RWPE1 (cell line): Measurements from ENCODE around the gene PLEKHA7.
"Not testable (repeated sequence)": the region's sequence is repeated elsewhere in the genome, so short reads cannot be mapped to it uniquely, and the experiment has no call there.

Source experiments
- CTCF ChIA-PET: fragments of 350-600 bp; sonication (Branson Sonifier 250); formaldehyde crosslinking; extraction: SDS; loops from one replicate; lab custom pipeline; 2021; lab: Yijun Ruan, JAX
- POLR2A ChIA-PET: fragments of 400-600 bp; formaldehyde crosslinking; extraction: SDS; loops from one replicate; lab custom pipeline; 2020; ENCODE audit warnings: antibody characterized with exemption; ENCODE audit not compliant: low non-redundant PET; lab: Yijun Ruan, JAX
- DNase-seq: peaks from one replicate; pipeline ENCODE4 v3.0.0; 2012; ENCODE audit warnings: low spot score
- H3K27ac ChIP-seq: fragments of 450-650 bp; 2 replicates; pipeline ENCODE4 v1.5.1; 2017
- TF ChIP-seq, protein P1 (sequence below): fragments of 450-650 bp; conservative IDR thresholded peaks from 2 replicates; pipeline ENCODE4 v1.5.1; 2017; ENCODE audit warnings: low read depth, mild to moderate bottlenecking

Gene PLEKHA7

DNA sequence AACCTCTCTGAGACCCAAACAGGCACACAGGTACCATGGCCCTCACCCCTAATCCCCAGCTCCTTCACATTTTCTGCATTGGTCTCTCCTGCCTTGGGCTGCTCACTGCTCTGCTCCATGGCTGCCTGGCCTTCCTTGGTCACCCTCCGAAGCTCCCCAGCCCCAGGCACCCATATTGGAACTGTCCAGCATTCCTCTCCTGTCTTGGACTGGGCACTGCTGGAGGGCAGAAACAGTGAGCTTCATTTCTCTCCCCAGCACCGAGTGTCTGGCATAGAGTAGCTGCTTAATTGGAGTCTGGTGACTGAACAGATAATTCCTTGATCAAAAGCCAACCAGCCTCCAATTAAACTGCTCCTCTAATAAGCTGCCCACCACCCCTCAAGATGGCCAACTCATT, 13.2 kb downstream of the PLEKHA7 start:
- H3K27ac ChIP-seq = no peak overlapping the region
- TF ChIP-seq, protein P1, sequence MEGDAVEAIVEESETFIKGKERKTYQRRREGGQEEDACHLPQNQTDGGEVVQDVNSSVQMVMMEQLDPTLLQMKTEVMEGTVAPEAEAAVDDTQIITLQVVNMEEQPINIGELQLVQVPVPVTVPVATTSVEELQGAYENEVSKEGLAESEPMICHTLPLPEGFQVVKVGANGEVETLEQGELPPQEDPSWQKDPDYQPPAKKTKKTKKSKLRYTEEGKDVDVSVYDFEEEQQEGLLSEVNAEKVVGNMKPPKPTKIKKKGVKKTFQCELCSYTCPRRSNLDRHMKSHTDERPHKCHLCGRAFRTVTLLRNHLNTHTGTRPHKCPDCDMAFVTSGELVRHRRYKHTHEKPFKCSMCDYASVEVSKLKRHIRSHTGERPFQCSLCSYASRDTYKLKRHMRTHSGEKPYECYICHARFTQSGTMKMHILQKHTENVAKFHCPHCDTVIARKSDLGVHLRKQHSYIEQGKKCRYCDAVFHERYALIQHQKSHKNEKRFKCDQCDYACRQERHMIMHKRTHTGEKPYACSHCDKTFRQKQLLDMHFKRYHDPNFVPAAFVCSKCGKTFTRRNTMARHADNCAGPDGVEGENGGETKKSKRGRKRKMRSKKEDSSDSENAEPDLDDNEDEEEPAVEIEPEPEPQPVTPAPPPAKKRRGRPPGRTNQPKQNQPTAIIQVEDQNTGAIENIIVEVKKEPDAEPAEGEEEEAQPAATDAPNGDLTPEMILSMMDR = no peak
- ChIA-PET CTCF (no interaction called here), POLR2A (no interaction called here)
- DNase-seq = no peak

DNA sequence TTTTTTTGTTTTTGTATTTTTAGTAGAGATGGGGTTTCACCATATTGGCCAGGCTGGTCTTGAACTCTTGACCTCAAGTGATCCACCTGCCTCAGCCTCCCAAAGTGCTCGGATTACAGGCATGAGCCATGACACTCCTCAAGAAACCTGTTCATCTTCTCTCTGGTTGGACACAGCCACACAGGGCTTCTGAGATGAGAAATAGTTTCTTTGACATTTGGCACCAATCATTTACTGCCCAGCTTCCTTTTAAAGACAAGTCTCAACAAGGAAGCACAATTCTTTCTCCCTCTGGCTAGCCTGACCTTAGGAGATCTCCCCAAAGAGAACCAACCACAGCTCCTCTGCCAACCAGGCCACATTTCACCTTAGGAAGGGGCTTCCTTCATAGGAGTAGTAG, 14.0 kb downstream of the PLEKHA7 start:
- CTCF ChIA-PET, H3K27ac ChIP-seq, POLR2A ChIA-PET, DNase-seq: not testable (repeated sequence)

DNA sequence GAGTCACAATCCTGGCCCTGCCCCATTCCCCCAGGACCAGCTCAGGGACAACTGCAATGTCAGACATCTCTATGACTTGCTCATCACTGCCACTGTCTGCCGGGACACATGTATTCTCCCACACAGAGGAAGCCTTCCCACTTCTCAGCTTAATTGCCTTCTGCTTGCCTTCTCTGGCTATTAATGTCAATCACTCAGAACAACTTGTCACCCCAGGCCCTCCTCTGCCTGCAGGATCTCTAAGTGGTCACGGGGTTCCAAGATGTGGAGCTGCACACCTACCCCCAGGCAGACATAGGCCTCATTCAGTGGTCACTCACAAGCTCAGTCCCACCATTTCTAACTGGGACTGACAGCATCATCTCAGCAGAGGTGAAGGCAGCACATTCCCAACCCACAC, 15.1 kb downstream of the PLEKHA7 start:
- TF ChIP-seq, protein P1 = no peak
- no peak overlapping the region for H3K27ac ChIP-seq
- ChIA-PET POLR2A (no interaction called here), CTCF (no interaction called here)
- DNase-seq = no peak

DNA sequence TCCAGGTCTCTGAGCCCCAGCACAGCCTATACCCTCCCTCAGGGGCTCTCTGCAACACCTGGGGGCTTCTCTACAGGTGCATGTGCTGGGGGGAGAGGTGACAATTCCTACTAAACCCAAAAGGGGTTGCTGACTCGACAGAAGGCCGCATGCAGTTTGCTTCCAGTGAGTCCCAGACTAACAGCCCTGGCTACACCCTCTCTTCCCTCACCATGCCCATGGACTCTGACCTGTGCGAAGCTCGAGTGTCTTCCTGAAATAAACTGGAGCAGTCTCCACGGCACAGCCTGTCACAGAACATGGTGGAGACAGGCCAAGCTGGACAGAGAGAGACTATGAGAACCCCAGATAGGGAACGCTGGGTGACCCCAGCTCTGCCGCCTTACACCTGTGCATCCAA, 16.6 kb downstream of the PLEKHA7 start:
- DNase-seq = no peak
- no peak overlapping the region for H3K27ac ChIP-seq
- POLR2A ChIA-PET = no interaction called here
- TF ChIP-seq, protein P1 = no peak
- CTCF ChIA-PET = interaction anchor here (0.7 kb wide), 1 partner anchor 122 kb away, joined by 3 read pairs; no protein-coding TSS in a partner anchor

DNA sequence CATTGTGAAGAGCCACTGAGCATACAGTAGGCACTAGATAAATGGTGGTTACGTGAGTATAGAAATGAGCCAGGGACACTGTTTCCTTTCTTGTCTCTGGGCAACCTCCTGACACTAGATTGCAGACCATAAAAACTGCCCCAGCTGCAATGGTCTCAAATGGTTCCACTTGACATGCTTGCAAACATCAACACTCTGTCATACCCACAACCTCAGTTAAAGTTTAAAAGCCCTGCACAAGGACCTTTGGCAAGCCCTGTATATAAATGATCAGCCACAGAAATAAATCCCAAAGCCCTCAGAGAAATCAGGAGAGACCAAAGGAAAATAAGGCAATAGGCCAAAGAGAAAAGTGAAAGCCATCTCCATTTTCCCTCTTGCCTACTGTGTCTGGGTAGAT, 20.7 kb downstream of the PLEKHA7 start:
- no peak for DNase-seq
- no peak overlapping the region for H3K27ac ChIP-seq
- ChIA-PET POLR2A (no interaction called here), CTCF (no interaction called here)
- TF ChIP-seq, protein P1 = no peak

DNA sequence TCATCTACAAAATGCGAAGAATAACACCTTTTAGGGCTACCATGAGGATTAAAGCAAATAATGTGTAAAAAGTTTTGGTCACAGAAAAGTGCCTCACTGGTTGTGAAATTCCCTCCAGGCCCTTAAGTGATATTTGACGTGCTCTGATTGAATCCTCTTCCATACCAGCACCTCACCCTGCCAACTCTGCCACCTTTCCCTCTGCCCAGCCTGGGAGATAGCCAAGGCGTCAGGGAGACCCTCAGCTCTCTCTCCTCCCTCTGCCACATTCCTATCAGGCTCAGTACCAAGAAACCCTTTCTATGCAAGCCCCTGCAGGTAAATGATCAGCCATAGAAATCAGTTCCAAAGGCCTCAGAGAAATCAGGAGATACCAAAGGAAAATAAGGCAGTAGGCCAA, 21.4 kb downstream of the PLEKHA7 start:
- DNase-seq = no peak
- no peak overlapping the region for H3K27ac ChIP-seq
- TF ChIP-seq, protein P1 = no peak
- ChIA-PET POLR2A (no interaction called here), CTCF (no interaction called here)

DNA sequence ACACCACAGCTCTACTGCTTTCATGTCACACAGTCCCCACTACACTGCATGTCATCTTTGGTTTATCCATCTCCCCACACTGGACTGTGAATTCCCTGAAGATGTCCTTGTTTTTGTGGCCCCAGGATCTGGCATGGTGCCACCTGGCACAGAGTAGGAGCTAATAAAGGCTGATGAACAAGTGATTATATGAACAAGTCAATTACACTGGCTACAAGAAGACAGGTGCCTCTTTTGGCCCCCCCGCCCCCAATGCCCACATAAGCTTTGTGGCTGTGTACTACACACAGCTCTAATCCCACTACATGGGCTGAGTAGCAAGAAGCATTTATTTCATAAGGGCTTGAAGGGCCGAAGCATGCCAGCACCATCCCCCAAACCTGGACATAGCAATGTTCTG, 24.7 kb downstream of the PLEKHA7 start:
- TF ChIP-seq, protein P1 = no peak
- no peak overlapping the region for H3K27ac ChIP-seq
- no peak for DNase-seq
- ChIA-PET POLR2A (no interaction called here), CTCF (interaction anchor here (0.6 kb wide), 1 partner anchor 39 kb away, joined by 4 read pairs; no protein-coding TSS in a partner anchor)
